K562 (cell line): ENCODE results near the gene UHRF1. TPM values are rescaled to one million over a fixed set of nuclear protein-coding genes. Genes with fewer than 3 reads are reported as not detected.

Experiments used
- ADNP ChIP-seq: fragments of 200-800 bp; sonication (Bioruptor generic); IDR thresholded peaks from 2 replicates; pipeline ENCODE4 v1.6.1; 2016; ENCODE audit warnings: missing genetic modification characterization, missing compliant biosample characterization
- BCL6 ChIP-seq: fragments of 250-450 bp; sonication (Bioruptor Pico); IDR thresholded peaks from 2 replicates; pipeline ENCODE4 v1.4.0; 2020
- CREB1 ChIP-seq, 2 experiments: sonication (generic) in 1 of 2; formaldehyde crosslinking in 1 of 2; IDR thresholded peaks; 2 replicates each; pipeline versions ENCODE4 v1.6.1 to v1.8.0; 2012 to 2022; ENCODE audit warnings: inconsistent platforms in 1 of 2, mild to moderate bottlenecking in 1 of 2, missing genetic modification reagents in 1 of 2, moderate library complexity in 1 of 2
- DMBX1 ChIP-seq: fragments of 250-450 bp; sonication (Bioruptor Pico); IDR thresholded peaks from 2 replicates; pipeline ENCODE4 v1.8.0; 2022; ENCODE audit warnings: inconsistent platforms, mild to moderate bottlenecking, moderate library complexity, borderline replicate concordance
- KDM2B ChIP-seq: fragments of 250-450 bp; sonication (Bioruptor Pico); IDR thresholded peaks from 2 replicates; pipeline ENCODE4 v1.8.0; 2021; ENCODE audit warnings: mild to moderate bottlenecking, moderate library complexity
- KLF16 ChIP-seq: IDR thresholded peaks from 2 replicates; pipeline ENCODE4 v1.6.1; 2016; ENCODE audit warnings: antibody characterized with exemption
- OTX1 ChIP-seq: fragments of 450-650 bp; formaldehyde crosslinking; IDR thresholded peaks from 2 replicates; pipeline ENCODE4 v1.4.0; 2022; ENCODE audit warnings: mild to moderate bottlenecking
- PHB2 ChIP-seq: fragments of 450-650 bp; IDR thresholded peaks from 2 replicates; pipeline ENCODE4 v1.6.1; 2017; ENCODE audit warnings: low read depth
- PPARD ChIP-seq: fragments of 250-450 bp; sonication (Bioruptor Pico); IDR thresholded peaks from 2 replicates; pipeline ENCODE4 v1.8.0; 2022; ENCODE audit warnings: inconsistent platforms, mild to moderate bottlenecking, moderate library complexity
- PTRF ChIP-seq: fragments of 450-650 bp; IDR thresholded peaks from 2 replicates; pipeline ENCODE4 v1.6.1; 2016; ENCODE audit warnings: mild to moderate bottlenecking, missing genetic modification characterization, missing compliant biosample characterization
- RBM25 ChIP-seq: fragments of 200-400 bp; formaldehyde crosslinking; IDR thresholded peaks from 2 replicates; pipeline ENCODE4 v1.6.1; 2018; ENCODE audit warnings: low read length, low read depth, moderate library complexity; ENCODE audit not compliant: severe bottlenecking
- RCOR1 ChIP-seq, 2 experiments: IDR thresholded peaks; 2 replicates each; pipeline ENCODE4 v1.6.1; 2012; ENCODE audit warnings: low read depth in 2 of 2, low read length in 2 of 2, borderline replicate concordance in 1 of 2, improper control_type of control experiment in 1 of 2
- THRAP3 ChIP-seq: fragments of 450-650 bp; IDR thresholded peaks from 2 replicates; pipeline ENCODE4 v1.6.1; 2016; ENCODE audit warnings: mild to moderate bottlenecking, inconsistent platforms, borderline replicate concordance
- ZNF165 ChIP-seq: fragments of 250-450 bp; sonication (Bioruptor Pico); IDR thresholded peaks from 2 replicates; pipeline ENCODE4 v1.4.0; 2020; ENCODE audit warnings: borderline replicate concordance
- ZNF445 ChIP-seq: fragments of 250-450 bp; sonication (Bioruptor Pico); IDR thresholded peaks from 2 replicates; pipeline ENCODE4 v1.4.0; 2020; ENCODE audit warnings: low read depth, mild to moderate bottlenecking, moderate library complexity
- polyA plus RNA-seq, 8 experiments: library from polyadenylated mRNA; depleted of rRNA in 4 of 8; stranded (reverse) in 5 of 8; unstranded in 3 of 8; fragments of >200 nt; fragmentation: Nextera tagmentation in 2 of 8; fragmentation: Illumina TruSeq in 1 of 8; extraction: Ambion mirVana in 2 of 8; extraction: Trizol in 1 of 8; gene quantifications; 2 replicates each; pipeline versions ENCODE4 v1.2.1 to v1.2.3, GENCODE V29; 2011 to 2014; ENCODE audit warnings: inconsistent platforms in 1 of 8, missing spikeins in 1 of 8
- total RNA-seq, 7 experiments: library from RNA; depleted of rRNA in 6 of 7; stranded (reverse); fragments of >200 nt in 6 of 7; fragmentation: Illumina TruSeq in 2 of 7; extraction: Trizol in 2 of 7; gene quantifications; 2 replicates each; pipeline versions ENCODE4 v1.2.1 to v1.2.3, GENCODE V29; 2011 to 2021; ENCODE audit warnings: low replicate concordance in 1 of 7
- TF ChIP-seq, protein P1 (sequence below): fragments of 450-650 bp; formaldehyde crosslinking; IDR thresholded peaks from 2 replicates; pipeline ENCODE4 v1.4.0; 2022; ENCODE audit warnings: missing genetic modification characterization
- TF ChIP-seq, protein P2 (sequence below): fragments of 250-450 bp; sonication (Bioruptor Pico); IDR thresholded peaks from 2 replicates; pipeline ENCODE4 v1.8.0; 2022; ENCODE audit warnings: inconsistent platforms, mild to moderate bottlenecking, moderate library complexity, borderline replicate concordance
- TF ChIP-seq, protein P3 (sequence below): fragments of 450-650 bp; formaldehyde crosslinking; IDR thresholded peaks from 2 replicates; pipeline ENCODE4 v1.4.0; 2020; ENCODE audit warnings: mild to moderate bottlenecking, mixed read lengths
- TF ChIP-seq, protein P4 (sequence below): fragments of 250-450 bp; sonication (Bioruptor Pico); IDR thresholded peaks from 2 replicates; pipeline ENCODE4 v1.4.0; 2020; ENCODE audit warnings: mild to moderate bottlenecking, moderate library complexity, borderline replicate concordance
- TF ChIP-seq, protein P5 (sequence below), 2 experiments: fragments of 450-650 bp; IDR thresholded peaks; 2 replicates each; pipeline ENCODE4 v1.6.1; 2016

Gene UHRF1
- total and polyA plus RNA-seq, 9 of the 15 experiments (the other 6 are each of a cell fraction or from before 2014, with no cell fraction given) = 6.0 to 101 (median 30.9) TPM

DNA sequence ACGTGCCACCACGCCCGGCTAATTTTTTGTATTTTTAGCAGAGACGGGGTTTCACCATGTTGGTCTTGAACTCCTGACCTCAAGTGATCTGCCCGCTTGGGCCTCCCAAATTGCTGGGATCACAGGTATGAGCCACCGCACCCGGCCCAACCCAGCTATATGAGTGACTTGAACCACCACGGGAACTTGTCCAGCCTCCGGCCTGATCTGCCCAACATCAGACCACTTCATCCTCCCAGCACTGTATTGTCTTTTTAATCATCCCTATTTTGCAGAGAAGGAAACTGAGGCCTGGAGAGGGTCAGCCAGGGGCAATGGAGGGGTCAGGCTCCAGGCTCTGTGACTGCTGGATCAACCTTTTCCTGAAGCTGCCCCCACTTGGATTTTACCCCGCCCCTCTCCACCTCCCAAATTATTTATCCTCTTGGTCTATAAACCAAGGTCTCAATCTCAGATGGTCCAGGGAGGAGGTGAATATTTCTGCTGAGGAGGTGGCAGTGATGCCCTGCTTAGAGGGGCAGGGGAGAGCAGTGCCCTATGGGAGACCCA lies 40.9 kb upstream of the UHRF1 start (continued):
- peak; percentile 76 for TF ChIP-seq ADNP (tag)
- TF ChIP-seq, protein P1, sequence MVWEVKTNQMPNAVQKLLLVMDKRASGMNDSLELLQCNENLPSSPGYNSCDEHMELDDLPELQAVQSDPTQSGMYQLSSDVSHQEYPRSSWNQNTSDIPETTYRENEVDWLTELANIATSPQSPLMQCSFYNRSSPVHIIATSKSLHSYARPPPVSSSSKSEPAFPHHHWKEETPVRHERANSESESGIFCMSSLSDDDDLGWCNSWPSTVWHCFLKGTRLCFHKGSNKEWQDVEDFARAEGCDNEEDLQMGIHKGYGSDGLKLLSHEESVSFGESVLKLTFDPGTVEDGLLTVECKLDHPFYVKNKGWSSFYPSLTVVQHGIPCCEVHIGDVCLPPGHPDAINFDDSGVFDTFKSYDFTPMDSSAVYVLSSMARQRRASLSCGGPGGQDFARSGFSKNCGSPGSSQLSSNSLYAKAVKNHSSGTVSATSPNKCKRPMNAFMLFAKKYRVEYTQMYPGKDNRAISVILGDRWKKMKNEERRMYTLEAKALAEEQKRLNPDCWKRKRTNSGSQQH (CRISPR knock-in tag) = no peak
- TF ChIP-seq, protein P2, sequence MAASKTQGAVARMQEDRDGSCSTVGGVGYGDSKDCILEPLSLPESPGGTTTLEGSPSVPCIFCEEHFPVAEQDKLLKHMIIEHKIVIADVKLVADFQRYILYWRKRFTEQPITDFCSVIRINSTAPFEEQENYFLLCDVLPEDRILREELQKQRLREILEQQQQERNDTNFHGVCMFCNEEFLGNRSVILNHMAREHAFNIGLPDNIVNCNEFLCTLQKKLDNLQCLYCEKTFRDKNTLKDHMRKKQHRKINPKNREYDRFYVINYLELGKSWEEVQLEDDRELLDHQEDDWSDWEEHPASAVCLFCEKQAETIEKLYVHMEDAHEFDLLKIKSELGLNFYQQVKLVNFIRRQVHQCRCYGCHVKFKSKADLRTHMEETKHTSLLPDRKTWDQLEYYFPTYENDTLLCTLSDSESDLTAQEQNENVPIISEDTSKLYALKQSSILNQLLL = no peak
- TF ChIP-seq, protein P3, sequence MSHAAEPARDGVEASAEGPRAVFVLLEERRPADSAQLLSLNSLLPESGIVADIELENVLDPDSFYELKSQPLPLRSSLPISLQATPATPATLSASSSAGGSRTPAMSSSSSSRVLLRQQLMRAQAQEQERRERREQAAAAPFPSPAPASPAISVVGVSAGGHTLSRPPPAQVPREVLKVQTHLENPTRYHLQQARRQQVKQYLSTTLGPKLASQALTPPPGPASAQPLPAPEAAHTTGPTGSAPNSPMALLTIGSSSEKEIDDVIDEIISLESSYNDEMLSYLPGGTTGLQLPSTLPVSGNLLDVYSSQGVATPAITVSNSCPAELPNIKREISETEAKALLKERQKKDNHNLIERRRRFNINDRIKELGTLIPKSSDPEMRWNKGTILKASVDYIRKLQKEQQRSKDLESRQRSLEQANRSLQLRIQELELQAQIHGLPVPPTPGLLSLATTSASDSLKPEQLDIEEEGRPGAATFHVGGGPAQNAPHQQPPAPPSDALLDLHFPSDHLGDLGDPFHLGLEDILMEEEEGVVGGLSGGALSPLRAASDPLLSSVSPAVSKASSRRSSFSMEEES = no peak
- no peak for TF ChIP-seq PHB2
- no peak for TF ChIP-seq ZNF165 (CRISPR knock-in tag)
- TF ChIP-seq PPARD (CRISPR knock-in tag) = no peak
- no peak for TF ChIP-seq CREB1 (IDR thresholded peaks at IDR 0.05)
- no peak for TF ChIP-seq CREB1 (CRISPR knock-in tag; IDR thresholded peaks at IDR 0.05)
- TF ChIP-seq, protein P4, sequence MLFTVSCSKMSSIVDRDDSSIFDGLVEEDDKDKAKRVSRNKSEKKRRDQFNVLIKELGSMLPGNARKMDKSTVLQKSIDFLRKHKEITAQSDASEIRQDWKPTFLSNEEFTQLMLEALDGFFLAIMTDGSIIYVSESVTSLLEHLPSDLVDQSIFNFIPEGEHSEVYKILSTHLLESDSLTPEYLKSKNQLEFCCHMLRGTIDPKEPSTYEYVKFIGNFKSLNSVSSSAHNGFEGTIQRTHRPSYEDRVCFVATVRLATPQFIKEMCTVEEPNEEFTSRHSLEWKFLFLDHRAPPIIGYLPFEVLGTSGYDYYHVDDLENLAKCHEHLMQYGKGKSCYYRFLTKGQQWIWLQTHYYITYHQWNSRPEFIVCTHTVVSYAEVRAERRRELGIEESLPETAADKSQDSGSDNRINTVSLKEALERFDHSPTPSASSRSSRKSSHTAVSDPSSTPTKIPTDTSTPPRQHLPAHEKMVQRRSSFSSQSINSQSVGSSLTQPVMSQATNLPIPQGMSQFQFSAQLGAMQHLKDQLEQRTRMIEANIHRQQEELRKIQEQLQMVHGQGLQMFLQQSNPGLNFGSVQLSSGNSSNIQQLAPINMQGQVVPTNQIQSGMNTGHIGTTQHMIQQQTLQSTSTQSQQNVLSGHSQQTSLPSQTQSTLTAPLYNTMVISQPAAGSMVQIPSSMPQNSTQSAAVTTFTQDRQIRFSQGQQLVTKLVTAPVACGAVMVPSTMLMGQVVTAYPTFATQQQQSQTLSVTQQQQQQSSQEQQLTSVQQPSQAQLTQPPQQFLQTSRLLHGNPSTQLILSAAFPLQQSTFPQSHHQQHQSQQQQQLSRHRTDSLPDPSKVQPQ (CRISPR knock-in tag) = no peak
- no peak for TF ChIP-seq ZNF445
- no peak for TF ChIP-seq BCL6 (CRISPR knock-in tag)
- TF ChIP-seq RBM25 = peak; percentile 66
- TF ChIP-seq THRAP3 = no peak
- no peak for TF ChIP-seq KDM2B (CRISPR knock-in tag)
- no peak for TF ChIP-seq PTRF (tag)
- 0 out of 4 replicates have a peak, but pooled peaks of 1 of the 2 experiments have one; percentile 7 for TF ChIP-seq RCOR1 (IDR thresholded peaks at IDR 0.05; ENCODE audit: borderline replicate concordance in 1 of 2, low read depth in 2 of 2, low read length in 2 of 2)
- TF ChIP-seq DMBX1 (CRISPR knock-in tag) = no peak
- TF ChIP-seq KLF16 = no peak
- TF ChIP-seq, protein P5, sequence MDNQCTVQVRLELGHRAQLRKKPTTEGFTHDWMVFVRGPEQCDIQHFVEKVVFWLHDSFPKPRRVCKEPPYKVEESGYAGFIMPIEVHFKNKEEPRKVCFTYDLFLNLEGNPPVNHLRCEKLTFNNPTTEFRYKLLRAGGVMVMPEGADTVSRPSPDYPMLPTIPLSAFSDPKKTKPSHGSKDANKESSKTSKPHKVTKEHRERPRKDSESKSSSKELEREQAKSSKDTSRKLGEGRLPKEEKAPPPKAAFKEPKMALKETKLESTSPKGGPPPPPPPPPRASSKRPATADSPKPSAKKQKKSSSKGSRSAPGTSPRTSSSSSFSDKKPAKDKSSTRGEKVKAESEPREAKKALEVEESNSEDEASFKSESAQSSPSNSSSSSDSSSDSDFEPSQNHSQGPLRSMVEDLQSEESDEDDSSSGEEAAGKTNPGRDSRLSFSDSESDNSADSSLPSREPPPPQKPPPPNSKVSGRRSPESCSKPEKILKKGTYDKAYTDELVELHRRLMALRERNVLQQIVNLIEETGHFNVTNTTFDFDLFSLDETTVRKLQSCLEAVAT (IDR thresholded peaks at IDR 0.05) = 0 out of 4 replicates have a peak, but pooled peaks of 1 of the 2 experiments have one; percentile 1
- no peak for TF ChIP-seq OTX1 (CRISPR knock-in tag)
